ENCODE data around the gene MUCL3.

GRCh38 chr6:30893666-30894065 lies 47.1 kb upstream of the MUCL3 start:
- TF ChIP-seq POU6F1 (CRISPR knock-in tag; IDR thresholded peaks at IDR 0.05; ENCODE audit: borderline replicate concordance, low read depth): no peak
- TF ChIP-seq CSDC2 (CRISPR knock-in tag; IDR thresholded peaks at IDR 0.05): no peak
- no peak for TF ChIP-seq ZFP30 (CRISPR knock-in tag; IDR thresholded peaks at IDR 0.05)
- TF ChIP-seq PATZ1 (CRISPR knock-in tag; IDR thresholded peaks at IDR 0.05; ENCODE audit: borderline replicate concordance): no peak
- TF ChIP-seq TSHZ2 (CRISPR knock-in tag; IDR thresholded peaks at IDR 0.05): no peak
- TF ChIP-seq ZFP3 (CRISPR knock-in tag; IDR thresholded peaks at IDR 0.05): no peak
- no peak for TF ChIP-seq GLIS3 (CRISPR knock-in tag; IDR thresholded peaks at IDR 0.05)
- no peak for TF ChIP-seq ESRRG (CRISPR knock-in tag; IDR thresholded peaks at IDR 0.05)
- no peak for TF ChIP-seq PPARA (CRISPR knock-in tag; IDR thresholded peaks at IDR 0.05; ENCODE audit: borderline replicate concordance)
- no peak for TF ChIP-seq ZNF70 (CRISPR knock-in tag; IDR thresholded peaks at IDR 0.05)
- no peak for TF ChIP-seq ARNTL (CRISPR knock-in tag; IDR thresholded peaks at IDR 0.05; ENCODE audit: borderline replicate concordance, low read depth)
- TF ChIP-seq RARB (CRISPR knock-in tag; IDR thresholded peaks at IDR 0.05): no peak
- no peak for TF ChIP-seq ISL1 (CRISPR knock-in tag; IDR thresholded peaks at IDR 0.05)
- TF ChIP-seq OSR1 (CRISPR knock-in tag; IDR thresholded peaks at IDR 0.05): no peak

Measured in SK-N-SH treated with all-trans-retinoic acid at 6 μM for 48 hours (cell line).